Erythroblast (primary cell): ENCODE measurements around the gene SLC37A2.

Source experiments
- GATA1 ChIP-seq: IDR thresholded peaks from 2 replicates; pipeline ENCODE4 v1.6.1; 2011; ENCODE audit warnings: low read depth, mild to moderate bottlenecking, control low read depth, low read length, moderate library complexity
- POLR2A ChIP-seq: IDR thresholded peaks from 2 replicates; pipeline ENCODE4 v1.6.1; 2011; ENCODE audit warnings: mild to moderate bottlenecking, low read length

- TF ChIP-seq POLR2A (no peak), GATA1 (no peak)
These were observed 5.9 kb downstream of the SLC37A2 start for GRCh38 chr11:125069008-125069407.
